WTC11 (cell line): ENCODE measurements around the gene EHMT1. TPM values are rescaled to one million over a fixed set of nuclear protein-coding genes. Genes with fewer than 3 reads are reported as not detected.

Experiments
- ATAC-seq: fragments of 200-7000 bp; cut with Tn5 transposase; 2 replicates; pipeline ENCODE4 v1.10.0; 2021; ENCODE audit warnings: mild to moderate bottlenecking, moderate library complexity
- CTCF ChIA-PET: fragments of 300-600 bp; sonication (Branson Sonifier 250); formaldehyde crosslinking; loops from one replicate; lab custom pipeline; 2021; ENCODE audit warnings: antibody characterized with exemption; lab: Charles Lee
- POLR2A ChIA-PET: fragments of 350-600 bp; sonication (Branson Sonifier 250); formaldehyde crosslinking; loops from one replicate; lab custom pipeline; 2021; ENCODE audit warnings: antibody characterized with exemption; lab: Charles Lee
- DNase-seq: peaks from one replicate; pipeline ENCODE4 v3.0.0; 2021; ENCODE audit warnings: low spot score
- H3K27ac Mint-ChIP-seq: 2 replicates; pipeline ENCODE4 v1.8.0; 2021; ENCODE audit warnings: mixed read lengths
- H3K27me3 Mint-ChIP-seq: 2 replicates; pipeline ENCODE4 v1.8.0; 2021; ENCODE audit warnings: low read depth, mild to moderate bottlenecking, moderate library complexity, mixed read lengths
- H3K36me3 Mint-ChIP-seq: 2 replicates; pipeline ENCODE4 v1.8.0; 2021; ENCODE audit warnings: mixed read lengths
- H3K4me1 Mint-ChIP-seq: 2 replicates; pipeline ENCODE4 v1.8.0; 2022; ENCODE audit warnings: mixed read lengths
- H3K4me3 Mint-ChIP-seq: 2 replicates; pipeline ENCODE4 v1.8.0; 2021; ENCODE audit warnings: mild to moderate bottlenecking, moderate library complexity, mixed read lengths
- H3K9me3 Mint-ChIP-seq: 2 replicates; pipeline ENCODE4 v1.8.0; 2021; ENCODE audit warnings: mixed read lengths
- CREM ChIP-seq: sonication (generic); formaldehyde crosslinking; IDR thresholded peaks from 2 replicates; pipeline ENCODE4 v1.8.1; 2022; ENCODE audit warnings: mild to moderate bottlenecking, missing genetic modification reagents, moderate library complexity
- EMX1 ChIP-seq: fragments of 250-450 bp; sonication (Bioruptor Pico); IDR thresholded peaks from 2 replicates; pipeline ENCODE4 v1.8.0; 2021; ENCODE audit warnings: mild to moderate bottlenecking
- GABPB1 ChIP-seq: sonication (generic); formaldehyde crosslinking; IDR thresholded peaks from 2 replicates; pipeline ENCODE4 v1.8.1; 2023; ENCODE audit warnings: mild to moderate bottlenecking, missing genetic modification reagents
- HMGA2 ChIP-seq: fragments of 250-450 bp; sonication (Bioruptor Pico); IDR thresholded peaks from 2 replicates; pipeline ENCODE4 v1.4.0; 2021; ENCODE audit warnings: mild to moderate bottlenecking, moderate library complexity
- JUN ChIP-seq: sonication (generic); formaldehyde crosslinking; IDR thresholded peaks from 2 replicates; pipeline ENCODE4 v1.8.0; 2023; ENCODE audit warnings: mild to moderate bottlenecking, missing genetic modification reagents
- MXD4 ChIP-seq: fragments of 250-450 bp; sonication (Bioruptor Pico); IDR thresholded peaks from 2 replicates; pipeline ENCODE4 v1.8.0; 2021; ENCODE audit warnings: mild to moderate bottlenecking, moderate library complexity, borderline replicate concordance
- NFYB ChIP-seq: sonication (generic); formaldehyde crosslinking; conservative IDR thresholded peaks from 2 replicates; pipeline ENCODE4 v1.8.0; 2022; ENCODE audit warnings: low read depth, missing genetic modification reagents
- NR3C1 ChIP-seq: sonication (generic); formaldehyde crosslinking; conservative IDR thresholded peaks from 2 replicates; pipeline ENCODE4 v1.8.1; 2023; ENCODE audit warnings: low read depth, mild to moderate bottlenecking, missing genetic modification reagents
- PRRX2 ChIP-seq: fragments of 250-450 bp; sonication (Bioruptor Pico); IDR thresholded peaks from 2 replicates; pipeline ENCODE4 v1.8.0; 2021; ENCODE audit warnings: mild to moderate bottlenecking
- SMAD3 ChIP-seq: sonication (generic); formaldehyde crosslinking; IDR thresholded peaks from 2 replicates; pipeline ENCODE4 v1.8.0; 2022; ENCODE audit warnings: missing genetic modification reagents, mild to moderate bottlenecking, borderline replicate concordance
- SMAD4 ChIP-seq: sonication (generic); formaldehyde crosslinking; IDR thresholded peaks from 2 replicates; pipeline ENCODE4 v1.8.0; 2022; ENCODE audit warnings: mild to moderate bottlenecking, missing genetic modification reagents
- ZMAT4 ChIP-seq: fragments of 250-450 bp; sonication (Bioruptor Pico); IDR thresholded peaks from 2 replicates; pipeline ENCODE4 v1.9.0; 2021; ENCODE audit warnings: mild to moderate bottlenecking
- ZNF317 ChIP-seq: sonication (generic); formaldehyde crosslinking; IDR thresholded peaks from 2 replicates; pipeline ENCODE4 v1.8.1; 2023; ENCODE audit warnings: low read depth, mild to moderate bottlenecking, moderate library complexity, missing genetic modification reagents, borderline replicate concordance
- ZNF396 ChIP-seq: fragments of 250-450 bp; sonication (Bioruptor Pico); IDR thresholded peaks from 2 replicates; pipeline ENCODE4 v1.8.0; 2021; ENCODE audit warnings: mild to moderate bottlenecking, moderate library complexity, borderline replicate concordance
- ZNF423 ChIP-seq: fragments of 250-450 bp; sonication (Bioruptor Pico); IDR thresholded peaks from 2 replicates; pipeline ENCODE4 v2.1.2; 2022; ENCODE audit warnings: mild to moderate bottlenecking, moderate library complexity
- ZNF532 ChIP-seq: fragments of 250-450 bp; sonication (Bioruptor Pico); IDR thresholded peaks from 2 replicates; pipeline ENCODE4 v1.9.0; 2021; ENCODE audit warnings: mild to moderate bottlenecking, borderline replicate concordance
- total RNA-seq: library from RNA; stranded (reverse); gene quantifications from 3 replicates; pipeline ENCODE4 v1.2.3, GENCODE V29; 2021
- TF ChIP-seq, protein P1 (sequence below): fragments of 250-450 bp; sonication (Bioruptor Pico); IDR thresholded peaks from 2 replicates; pipeline ENCODE4 v1.8.0; 2021; ENCODE audit warnings: mild to moderate bottlenecking
- TF ChIP-seq, protein P2 (sequence below): sonication (generic); formaldehyde crosslinking; conservative IDR thresholded peaks from 2 replicates; pipeline ENCODE4 v1.8.1; 2023; ENCODE audit warnings: mild to moderate bottlenecking, low read depth, missing genetic modification reagents, moderate library complexity
- TF ChIP-seq, protein P3 (sequence below): sonication (generic); formaldehyde crosslinking; conservative IDR thresholded peaks from 2 replicates; pipeline ENCODE4 v1.8.1; 2022; ENCODE audit warnings: mild to moderate bottlenecking, missing genetic modification reagents

EHMT1 gene
- total RNA-seq, 1 experiment from 2014 or later: 170 TPM

DNA sequence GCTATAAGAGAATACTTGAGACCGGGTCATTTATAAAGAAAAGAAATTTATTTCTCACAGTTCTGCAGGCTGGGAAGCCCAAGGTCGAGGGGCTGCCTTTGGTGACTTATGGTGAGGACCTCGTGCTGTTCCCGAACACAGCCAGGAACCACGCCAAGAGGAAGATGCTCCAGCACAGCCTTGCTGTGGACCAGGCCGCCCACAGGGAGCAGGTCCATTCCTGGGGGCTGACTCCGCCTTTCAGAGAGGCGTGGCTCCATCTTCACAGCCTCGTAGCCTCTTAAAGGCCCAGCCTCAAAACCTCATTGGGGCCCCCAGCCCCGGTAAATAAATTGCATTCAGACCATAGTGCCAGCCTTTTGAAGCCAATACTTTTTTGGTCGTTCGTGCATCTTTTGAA, 165.2 kb downstream of the EHMT1 start:
- no peak for TF ChIP-seq CREM (CRISPR knock-in tag)
- no peak for TF ChIP-seq ZNF423
- no peak for TF ChIP-seq ZNF396 (CRISPR knock-in tag)
- TF ChIP-seq HMGA2 (CRISPR knock-in tag): no peak
- H3K27me3 Mint-ChIP-seq: no peaks in the 10 kb centered on the region
- POLR2A ChIA-PET: no interaction called here
- H3K36me3 Mint-ChIP-seq: peaks cover 15% of the 10 kb centered on the region
- no peaks in the 10 kb centered on the region for H3K9me3 Mint-ChIP-seq
- H3K4me3 Mint-ChIP-seq: no peak overlapping the region
- H3K4me1 Mint-ChIP-seq: peaks cover 21% of the 10 kb centered on the region
- no peak overlapping the region for H3K27ac Mint-ChIP-seq
- CTCF ChIA-PET: interaction anchor here (1.1 kb wide), 1 partner anchor 17 kb away, joined by 3 read pairs; no protein-coding TSS in a partner anchor
- DNase-seq (peak; percentile 37), ATAC-seq (peak; percentile 43)

DNA sequence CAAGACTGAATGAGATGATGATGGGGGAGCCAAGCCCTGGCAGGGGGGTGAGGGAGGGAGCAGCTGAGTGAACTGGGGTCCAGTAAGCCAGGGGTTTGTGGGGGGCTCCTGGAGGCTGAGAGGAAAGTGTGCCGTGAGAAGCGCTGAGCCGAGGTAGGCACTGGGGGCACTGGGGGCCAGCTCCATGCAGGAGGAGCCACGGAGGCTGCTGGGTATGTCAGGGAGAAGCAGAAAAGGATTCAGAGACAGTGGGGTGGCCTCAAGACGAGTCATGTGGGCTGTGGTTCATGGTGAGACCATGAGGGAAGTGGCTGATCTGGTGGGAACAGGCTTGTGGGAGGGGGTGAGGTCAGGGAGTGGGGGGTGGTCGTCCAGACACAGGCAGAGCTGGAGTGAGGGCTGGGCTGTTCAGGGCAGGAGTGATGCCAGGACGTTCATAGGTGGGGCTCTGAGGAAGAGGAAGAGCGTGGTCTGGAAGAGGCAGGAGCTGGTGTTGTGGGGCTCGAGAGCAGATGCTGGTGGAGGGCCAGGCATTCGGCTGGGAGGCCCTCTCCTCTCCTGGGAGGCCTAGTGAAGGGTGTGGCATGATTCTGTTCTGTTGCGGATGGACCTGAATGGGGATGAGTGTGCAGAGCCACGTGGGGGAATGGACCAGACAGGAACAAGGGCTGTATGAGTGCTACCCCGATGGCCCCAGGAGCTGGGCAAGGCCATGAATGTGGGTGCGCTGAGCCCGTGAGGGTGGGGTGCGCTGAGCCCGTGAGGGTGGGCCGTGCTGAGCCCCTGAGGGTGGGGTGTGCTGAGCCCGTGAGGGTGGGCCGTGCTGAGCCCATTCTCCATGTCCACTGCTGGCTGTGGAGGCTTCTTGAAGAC, 166.1 kb downstream of the EHMT1 start:
- ATAC-seq (no peak), DNase-seq (no peak)
- Mint-ChIP-seq H3K9me3 (no peaks in the 10 kb centered on the region), H3K36me3 (peaks cover 18% of the 10 kb centered on the region), H3K4me1 (peaks cover 21% of the 10 kb centered on the region), H3K27me3 (no peaks in the 10 kb centered on the region), H3K27ac (peak overlapping the region; percentile 78), H3K4me3 (no peak overlapping the region)
- ChIA-PET POLR2A (no interaction called here), CTCF (interaction anchor here (1.1 kb wide), 1 partner anchor 18 kb away, joined by 3 read pairs; no protein-coding TSS in a partner anchor)
- TF ChIP-seq, protein P1, sequence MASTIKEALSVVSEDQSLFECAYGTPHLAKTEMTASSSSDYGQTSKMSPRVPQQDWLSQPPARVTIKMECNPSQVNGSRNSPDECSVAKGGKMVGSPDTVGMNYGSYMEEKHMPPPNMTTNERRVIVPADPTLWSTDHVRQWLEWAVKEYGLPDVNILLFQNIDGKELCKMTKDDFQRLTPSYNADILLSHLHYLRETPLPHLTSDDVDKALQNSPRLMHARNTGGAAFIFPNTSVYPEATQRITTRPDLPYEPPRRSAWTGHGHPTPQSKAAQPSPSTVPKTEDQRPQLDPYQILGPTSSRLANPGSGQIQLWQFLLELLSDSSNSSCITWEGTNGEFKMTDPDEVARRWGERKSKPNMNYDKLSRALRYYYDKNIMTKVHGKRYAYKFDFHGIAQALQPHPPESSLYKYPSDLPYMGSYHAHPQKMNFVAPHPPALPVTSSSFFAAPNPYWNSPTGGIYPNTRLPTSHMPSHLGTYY (CRISPR knock-in tag): no peak
- TF ChIP-seq NR3C1 (CRISPR knock-in tag) (no peak), MXD4 (no peak), ZMAT4 (CRISPR knock-in tag) (no peak), SMAD4 (no peak), NFYB (no peak)

- peak; percentile 43 for ATAC-seq
- Mint-ChIP-seq H3K36me3 (peaks cover 24% of the 10 kb centered on the region), H3K9me3 (no peaks in the 10 kb centered on the region; the same call in 1 of the 2 replicates)
Measured at GRCh38 chr9:137785704-137786161, 166.9 kb downstream of the EHMT1 start.

GRCh38 chr9:137786511-137786920, 167.7 kb downstream of the EHMT1 start:
- no peak overlapping the region for H3K4me3 Mint-ChIP-seq

More at GRCh38 chr9:137785704-137786161, 166.9 kb downstream of the EHMT1 start:
- POLR2A ChIA-PET: no interaction called here
- TF ChIP-seq JUN (no peak), ZNF423 (peak; percentile 92), ZNF317 (CRISPR knock-in tag) (no peak), NFYB (no peak), GABPB1 (CRISPR knock-in tag) (peak; percentile 64; the same call in 1 of the 2 replicates)
- TF ChIP-seq, protein P2, sequence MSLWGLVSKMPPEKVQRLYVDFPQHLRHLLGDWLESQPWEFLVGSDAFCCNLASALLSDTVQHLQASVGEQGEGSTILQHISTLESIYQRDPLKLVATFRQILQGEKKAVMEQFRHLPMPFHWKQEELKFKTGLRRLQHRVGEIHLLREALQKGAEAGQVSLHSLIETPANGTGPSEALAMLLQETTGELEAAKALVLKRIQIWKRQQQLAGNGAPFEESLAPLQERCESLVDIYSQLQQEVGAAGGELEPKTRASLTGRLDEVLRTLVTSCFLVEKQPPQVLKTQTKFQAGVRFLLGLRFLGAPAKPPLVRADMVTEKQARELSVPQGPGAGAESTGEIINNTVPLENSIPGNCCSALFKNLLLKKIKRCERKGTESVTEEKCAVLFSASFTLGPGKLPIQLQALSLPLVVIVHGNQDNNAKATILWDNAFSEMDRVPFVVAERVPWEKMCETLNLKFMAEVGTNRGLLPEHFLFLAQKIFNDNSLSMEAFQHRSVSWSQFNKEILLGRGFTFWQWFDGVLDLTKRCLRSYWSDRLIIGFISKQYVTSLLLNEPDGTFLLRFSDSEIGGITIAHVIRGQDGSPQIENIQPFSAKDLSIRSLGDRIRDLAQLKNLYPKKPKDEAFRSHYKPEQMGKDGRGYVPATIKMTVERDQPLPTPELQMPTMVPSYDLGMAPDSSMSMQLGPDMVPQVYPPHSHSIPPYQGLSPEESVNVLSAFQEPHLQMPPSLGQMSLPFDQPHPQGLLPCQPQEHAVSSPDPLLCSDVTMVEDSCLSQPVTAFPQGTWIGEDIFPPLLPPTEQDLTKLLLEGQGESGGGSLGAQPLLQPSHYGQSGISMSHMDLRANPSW (CRISPR knock-in tag): no peak
- H3K27me3 Mint-ChIP-seq: no peaks in the 10 kb centered on the region
- peaks cover 21% of the 10 kb centered on the region for H3K4me1 Mint-ChIP-seq
- peak; percentile 36 for DNase-seq
- CTCF ChIA-PET: no interaction called here
- no peak overlapping the region for H3K4me3 Mint-ChIP-seq
- H3K27ac Mint-ChIP-seq: peak overlapping the region; percentile 94

More at GRCh38 chr9:137786511-137786920, 167.7 kb downstream of the EHMT1 start:
- peak overlapping the region; percentile 97 for H3K27ac Mint-ChIP-seq
- peaks cover 6% of the 10 kb centered on the region for H3K9me3 Mint-ChIP-seq
- ChIA-PET POLR2A (no interaction called here), CTCF (no interaction called here)
- peaks cover 32% of the 10 kb centered on the region for H3K36me3 Mint-ChIP-seq
- no peak for TF ChIP-seq PRRX2 (CRISPR knock-in tag)
- TF ChIP-seq ZNF532 (CRISPR knock-in tag): no peak
- no peak for TF ChIP-seq EMX1
- TF ChIP-seq, protein P3, sequence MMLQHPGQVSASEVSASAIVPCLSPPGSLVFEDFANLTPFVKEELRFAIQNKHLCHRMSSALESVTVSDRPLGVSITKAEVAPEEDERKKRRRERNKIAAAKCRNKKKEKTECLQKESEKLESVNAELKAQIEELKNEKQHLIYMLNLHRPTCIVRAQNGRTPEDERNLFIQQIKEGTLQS: no peak
- TF ChIP-seq SMAD3: no peak
- H3K27me3 Mint-ChIP-seq: no peaks in the 10 kb centered on the region
- peaks cover 21% of the 10 kb centered on the region for H3K4me1 Mint-ChIP-seq
- ATAC-seq (no peak), DNase-seq (no peak)
